HepG2 (cell line): ENCODE results near the gene UNC5B. TPM values are rescaled to one million over a fixed set of nuclear protein-coding genes. Genes with fewer than 3 reads are reported as not detected.

Experiments
- ATAC-seq: fragments of 200-7000 bp; cut with Tn5 transposase; 3 replicates; pipeline ENCODE4 v1.9.1; 2020; ENCODE audit warnings: mild to moderate bottlenecking, moderate library complexity
- BruUV-seq: library from RNA; stranded (reverse); fragments of 400-500 nt; replicated peaks from 2 replicates; lab custom pipeline; 2021; lab: Mats Ljungman, UMichigan
- CTCF ChIA-PET: fragments of 300-600 bp; formaldehyde crosslinking; extraction: SDS; loops from one replicate; lab custom pipeline; 2021; ENCODE audit warnings: low total read pairs, inconsistent platforms, low intra/inter-chr PET ratio; lab: Yijun Ruan, JAX
- POLR2A ChIA-PET: fragments of 350-600 bp; sonication (Branson Sonifier 250); formaldehyde crosslinking; loops from one replicate; lab custom pipeline; 2020; ENCODE audit warnings: antibody characterized with exemption, inconsistent platforms; lab: Yijun Ruan, JAX
- DNase-seq: peaks from one replicate; pipeline ENCODE4 v3.0.0-alpha.2; 2015; ENCODE audit warnings: low spot score
- FAIRE-seq: peaks from 3 replicates; lab custom pipeline; 2011; peaks lifted over from hg19 to GRCh38; lab: Jason Lieb, UNC
- H2AFZ ChIP-seq: one replicate; pipeline ENCODE4 v1.6.1; 2011; ENCODE audit warnings: low read length, inconsistent platforms
- H3K27ac ChIP-seq: fragments of 300-600 bp; 3 replicates; pipeline ENCODE4 v1.8.0; 2011; ENCODE audit warnings: mixed run types, mild to moderate bottlenecking, mixed read lengths, low read length, inconsistent platforms; ENCODE audit not compliant: insufficient read depth; ENCODE audit errors: extremely low read length
- H3K27me3 ChIP-seq, 2 experiments: fragments of 200-600 bp in 1 of 2; 2 replicates in 1 of 2; 3 replicates in 1 of 2; pipeline versions ENCODE4 v1.6.0 to v1.8.0; 2011; ENCODE audit warnings: low read length in 2 of 2, mild to moderate bottlenecking in 2 of 2, moderate library complexity in 2 of 2, inconsistent platforms in 1 of 2; ENCODE audit not compliant: insufficient read depth in 2 of 2, control insufficient read depth in 1 of 2
- H3K36me3 ChIP-seq, 2 experiments: fragments of 200-600 bp in 1 of 2; replicated peaks in 1 of 2; 2 replicates in 1 of 2; 3 replicates in 1 of 2; pipeline versions ENCODE4 v1.5.1 to v1.8.0; 2011; ENCODE audit warnings: low read length in 2 of 2, inconsistent platforms in 1 of 2; ENCODE audit not compliant: insufficient read depth in 2 of 2, control insufficient read depth in 1 of 2
- H3K4me1 ChIP-seq: 2 replicates; pipeline ENCODE4 v1.5.1; 2012; ENCODE audit warnings: low read length, inconsistent platforms; ENCODE audit not compliant: insufficient read depth
- H3K4me2 ChIP-seq: 2 replicates; pipeline ENCODE4 v1.6.0; 2011; ENCODE audit warnings: low read depth, low read length, inconsistent platforms
- H3K4me3 ChIP-seq, 3 experiments: fragments of 200-600 bp in 1 of 3; sonication (generic), shearing (Covaris generic) in 1 of 3; replicated peaks in 1 of 3; 2 replicates each; pipeline ENCODE4 v1.5.1; 2011 to 2016; ENCODE audit warnings: low read length in 3 of 3, inconsistent platforms in 2 of 3, low read depth in 2 of 3, mild to moderate bottlenecking in 2 of 3, control low read depth in 1 of 3, mixed read lengths in 1 of 3; ENCODE audit not compliant: insufficient read depth in 1 of 3
- H3K79me2 ChIP-seq: one replicate; pipeline ENCODE4 v1.6.1; 2011; ENCODE audit warnings: low read length, inconsistent platforms; ENCODE audit not compliant: insufficient read depth
- H3K9ac ChIP-seq: 2 replicates; pipeline ENCODE4 v1.6.0; 2011; ENCODE audit warnings: mild to moderate bottlenecking, low read depth, low read length, inconsistent platforms; ENCODE audit not compliant: insufficient read depth
- H3K9me3 ChIP-seq: 2 replicates; pipeline ENCODE4 v1.5.1; 2012; ENCODE audit warnings: mild to moderate bottlenecking, low read length
- H4K20me1 ChIP-seq: 2 replicates; pipeline ENCODE4 v1.6.0; 2011; ENCODE audit warnings: inconsistent platforms, mild to moderate bottlenecking, low read length, moderate library complexity; ENCODE audit not compliant: insufficient read depth
- AKAP8 ChIP-seq: sonication (generic); formaldehyde crosslinking; IDR thresholded peaks from 2 replicates; pipeline ENCODE4 v1.5.1; 2020; ENCODE audit warnings: mild to moderate bottlenecking, missing genetic modification reagents
- ARID2 ChIP-seq: sonication (generic); formaldehyde crosslinking; IDR thresholded peaks from 2 replicates; pipeline ENCODE4 v1.8.1; 2022; ENCODE audit warnings: mild to moderate bottlenecking, missing genetic modification reagents, borderline replicate concordance
- ARNT ChIP-seq: fragments of 450-650 bp; IDR thresholded peaks from 2 replicates; pipeline ENCODE4 v1.6.1; 2017
- ERF ChIP-seq: IDR thresholded peaks from 2 replicates; pipeline ENCODE4 v1.6.1; 2018; ENCODE audit warnings: missing biosample characterization, missing genetic modification reagents
- HOXA5 ChIP-seq: sonication (generic); formaldehyde crosslinking; IDR thresholded peaks from 2 replicates; pipeline ENCODE4 v1.4.0; 2020; ENCODE audit warnings: missing genetic modification reagents
- NBN ChIP-seq: fragments of 450-650 bp; conservative IDR thresholded peaks from 2 replicates; pipeline ENCODE4 v1.6.1; 2017
- PCBP2 ChIP-seq: fragments of 200-400 bp; formaldehyde crosslinking; optimal IDR thresholded peaks from 2 replicates; pipeline ENCODE3; 2018; ENCODE audit warnings: low read length, low read depth; ENCODE audit not compliant: poor library complexity, severe bottlenecking
- SRY ChIP-seq: sonication (generic); formaldehyde crosslinking; IDR thresholded peaks from 2 replicates; pipeline ENCODE4 v1.8.0; 2022; ENCODE audit warnings: mild to moderate bottlenecking, missing genetic modification reagents
- TCF12 ChIP-seq, 2 experiments: fragments of 450-650 bp in 1 of 2; sonication (generic) in 1 of 2; formaldehyde crosslinking in 1 of 2; IDR thresholded peaks; 2 replicates each; pipeline versions ENCODE4 v1.6.1 to v1.8.0; 2017 to 2022; ENCODE audit warnings: antibody characterized with exemption in 1 of 2, mild to moderate bottlenecking in 1 of 2, missing genetic modification reagents in 1 of 2, moderate library complexity in 1 of 2
- ZFP37 ChIP-seq: sonication (generic); formaldehyde crosslinking; IDR thresholded peaks from 2 replicates; pipeline ENCODE4 v1.4.0; 2020; ENCODE audit warnings: missing genetic modification reagents, borderline replicate concordance
- ZNF546 ChIP-seq: sonication (generic); formaldehyde crosslinking; conservative IDR thresholded peaks from 2 replicates; pipeline ENCODE4 v1.8.1; 2023; ENCODE audit warnings: mild to moderate bottlenecking, missing genetic modification reagents
- ZNF639 ChIP-seq: conservative IDR thresholded peaks from 2 replicates; pipeline ENCODE4 v1.6.1; 2018; ENCODE audit warnings: missing genetic modification reagents
- ZNF850 ChIP-seq: sonication (generic); formaldehyde crosslinking; conservative IDR thresholded peaks from 2 replicates; pipeline ENCODE4 v1.9.0; 2021; ENCODE audit warnings: mild to moderate bottlenecking, missing genetic modification reagents
- WGBS: methylation state at CpG from one replicate; pipeline ENCODE4 v1.1.6; 2017; ENCODE audit warnings: low lambda C conversion rate; 5-methylcytosine and 5-hydroxymethylcytosine counted together
- in situ Hi-C: cut with HindIII; loops from 2 replicates; pipeline ENCODE4 v1.10.0; 2017; ENCODE audit warnings: low pct_unique_long_range_greater_than_20kb; ENCODE audit not compliant: extremely low pct_ligation_motif_present
- intact Hi-C: fragments of 100-400 bp; cut with micrococcal nuclease; formaldehyde crosslinking; loops from one replicate; pipeline ENCODE4 v1.10.0; 2022; ENCODE audit not compliant: unreplicated experiment
- polyA plus RNA-seq, 8 experiments: library from polyadenylated mRNA; depleted of rRNA in 3 of 8; stranded (reverse) in 7 of 8; unstranded in 1 of 8; fragments of >200 nt; fragmentation: Illumina TruSeq in 4 of 8; extraction: Trizol in 4 of 8; gene quantifications; 2 replicates each; pipeline versions ENCODE4 v1.2.1 to v1.2.3, GENCODE V29; 2011 to 2016; ENCODE audit warnings: low read depth in 4 of 8, missing spikeins in 1 of 8, mixed read lengths in 1 of 8; ENCODE audit not compliant: insufficient read depth in 1 of 8
- total RNA-seq, 5 experiments: library from RNA; depleted of rRNA; stranded (reverse); fragments of >200 nt; fragmentation: Illumina TruSeq; extraction: Trizol; gene quantifications; 2 replicates each; pipeline ENCODE4 v1.2.3, GENCODE V29; 2016; ENCODE audit warnings: low read depth in 1 of 5
- TF ChIP-seq, protein P1 (sequence below): IDR thresholded peaks from 2 replicates; pipeline ENCODE4 v1.6.1; 2016; ENCODE audit warnings: mild to moderate bottlenecking

UNC5B gene
- total and polyA plus RNA-seq, 2 of the 13 experiments (the other 11 are each of a cell fraction or from before 2014, with no cell fraction given): 0.07 TPM

GRCh38 chr10:71184421-71184820 is 27.9 kb upstream of the UNC5B start:
- no peak overlapping the region for H3K4me3 ChIP-seq
- in situ Hi-C loops (no loop called here), intact Hi-C loops (no loop called here)
- H3K27me3 ChIP-seq: peaks cover 3 to 23% of the 10 kb centered on the region in 2 experiments; a peak in 4 of 5 replicates
- no peak overlapping the region for H2AFZ ChIP-seq
- TF ChIP-seq AKAP8 (CRISPR knock-in tag) (no peak), TCF12 (IDR thresholded peaks at IDR 0.05) (no peak), TCF12 (CRISPR knock-in tag; IDR thresholded peaks at IDR 0.05) (no peak), ERF (CRISPR knock-in tag) (no peak), NBN (no peak), PCBP2 (no peak), ZFP37 (CRISPR knock-in tag) (no peak)
- DNase-seq (no peak), FAIRE-seq (no peak), ATAC-seq (peak; percentile 53)
- 0% methylated on average over 6 of the region's 6 CpGs for WGBS
- no peaks in the 10 kb centered on the region for H3K36me3 ChIP-seq
- H3K9me3 ChIP-seq: no peaks in the 10 kb centered on the region
- H3K4me2 ChIP-seq: no peak overlapping the region
- no peak overlapping the region for H3K9ac ChIP-seq
- H4K20me1 ChIP-seq: no peaks in the 10 kb centered on the region
- no TSS peak for BruUV-seq
- H3K4me1 ChIP-seq: no peaks in the 10 kb centered on the region
- POLR2A ChIA-PET: no interaction called here
- no peaks in the 10 kb centered on the region for H3K79me2 ChIP-seq
- no peak overlapping the region for H3K27ac ChIP-seq
- CTCF ChIA-PET: no interaction called here

GRCh38 chr10:71185209-71185608 is 27.2 kb upstream of the UNC5B start:
- Histone ChIP-seq H3K27ac (no peak overlapping the region), H3K79me2 (no peaks in the 10 kb centered on the region), H3K4me2 (no peak overlapping the region), H3K27me3 (peaks cover 3 to 23% of the 10 kb centered on the region in 2 experiments; a peak in 3 of 5 replicates), H3K9ac (no peak overlapping the region), H3K9me3 (no peaks in the 10 kb centered on the region), H3K36me3 (no peaks in the 10 kb centered on the region), H3K4me1 (no peaks in the 10 kb centered on the region), H2AFZ (no peak overlapping the region), H3K4me3 (no peak overlapping the region), H4K20me1 (no peaks in the 10 kb centered on the region)
- intact Hi-C loops: no loop called here
- BruUV-seq: no TSS peak
- DNase-seq (no peak), FAIRE-seq (no peak), ATAC-seq (no peak)
- TF ChIP-seq HOXA5 (CRISPR knock-in tag) (no peak), ZNF850 (no peak), ZNF546 (CRISPR knock-in tag) (no peak), ARID2 (no peak), ZNF639 (CRISPR knock-in tag) (no peak), ARNT (no peak), SRY (CRISPR knock-in tag) (no peak)
- TF ChIP-seq, protein P1, sequence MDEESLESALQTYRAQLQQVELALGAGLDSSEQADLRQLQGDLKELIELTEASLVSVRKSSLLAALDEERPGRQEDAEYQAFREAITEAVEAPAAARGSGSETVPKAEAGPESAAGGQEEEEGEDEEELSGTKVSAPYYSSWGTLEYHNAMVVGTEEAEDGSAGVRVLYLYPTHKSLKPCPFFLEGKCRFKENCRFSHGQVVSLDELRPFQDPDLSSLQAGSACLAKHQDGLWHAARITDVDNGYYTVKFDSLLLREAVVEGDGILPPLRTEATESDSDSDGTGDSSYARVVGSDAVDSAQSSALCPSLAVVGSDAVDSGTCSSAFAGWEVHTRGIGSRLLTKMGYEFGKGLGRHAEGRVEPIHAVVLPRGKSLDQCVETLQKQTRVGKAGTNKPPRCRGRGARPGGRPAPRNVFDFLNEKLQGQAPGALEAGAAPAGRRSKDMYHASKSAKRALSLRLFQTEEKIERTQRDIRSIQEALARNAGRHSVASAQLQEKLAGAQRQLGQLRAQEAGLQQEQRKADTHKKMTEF: no peak
- WGBS: 24% methylated on average over 4 of the region's 4 CpGs
- in situ Hi-C loops: no loop called here
- ChIA-PET POLR2A (no interaction called here), CTCF (no interaction called here)
